Measurements from ENCODE around the gene ITIH4. TPM values are rescaled to one million over a fixed set of nuclear protein-coding genes. Genes with fewer than 3 reads are reported as not detected.

Gene ITIH4
- total RNA-seq, 1 experiment from 2014 or later, result 1.5 TPM

GRCh38 chr3:52834871-52835501, 4.5 kb upstream of the ITIH4 start, which contains the start of gene MUSTN1:
TSS of gene MUSTN1 (minus strand) at chr3:52835019. CDS start at chr3:52834948, 71 bp downstream.
- BruUV-seq (replicated peaks), result no TSS peak
- H3K4me1 ChIP-seq (ENCODE audit: control insufficient read depth, insufficient read depth, low read length), result peaks cover 6% of the 10 kb centered on the region
- in situ Hi-C loops (cut with HindIII; ENCODE audit: low pct_unique_long_range_greater_than_20kb, low sequenced_read_pairs) (no loop called here), intact Hi-C loops (cut with micrococcal nuclease; ENCODE audit: unreplicated experiment) (no loop called here)
- TF ChIP-seq REST (IDR thresholded peaks at IDR 0.05; ENCODE audit: insufficient read depth in 1 of 2, low read depth in 2 of 2, low read length in 1 of 2) (no peak), TCF7L2 (IDR thresholded peaks at IDR 0.05; ENCODE audit: low read depth, low read length) (no peak), SIN3A (IDR thresholded peaks at IDR 0.05; ENCODE audit: borderline replicate concordance, insufficient read depth, low read depth, low read length) (no peak), POLR2AphosphoS5 (IDR thresholded peaks at IDR 0.05; ENCODE audit: low read depth, low read length) (no peak), CTCF (IDR thresholded peaks at IDR 0.05) (no peak)
- no peak within 1 kb of the TSS for H3K27ac ChIP-seq (ENCODE audit: low read length)
- CTCF ChIA-PET, result no interaction called here
- H3K9me3 ChIP-seq (ENCODE audit: control insufficient read depth, insufficient read depth, low read depth, low read length), result no peaks in the 10 kb centered on the region
- no peaks in the 10 kb centered on the region for H3K27me3 ChIP-seq (ENCODE audit: control insufficient read depth, insufficient read depth, low read length)
- POLR2A ChIA-PET, result no interaction called here
- no peaks in the 10 kb centered on the region for H3K36me3 ChIP-seq (ENCODE audit: control insufficient read depth, insufficient read depth, low read length)
- ATAC-seq, result no peak
- H3K4me3 ChIP-seq (ENCODE audit: low read depth in 2 of 2, low read length in 2 of 2), result no peak within 1 kb of the TSS
- no peak for DNase-seq (ENCODE audit: low read depth, low spot score)

- H3K27me3 ChIP-seq (ENCODE audit: control insufficient read depth, insufficient read depth, low read length), result no peaks in the 10 kb centered on the region
- H3K36me3 ChIP-seq (ENCODE audit: control insufficient read depth, insufficient read depth, low read length), result no peaks in the 10 kb centered on the region
- intact Hi-C loops (cut with micrococcal nuclease; ENCODE audit: unreplicated experiment), result no loop called here
- TF ChIP-seq CTCF (IDR thresholded peaks at IDR 0.05) (no peak), REST (IDR thresholded peaks at IDR 0.05; ENCODE audit: insufficient read depth in 1 of 2, low read depth in 2 of 2, low read length in 1 of 2) (no peak), TCF7L2 (IDR thresholded peaks at IDR 0.05; ENCODE audit: low read depth, low read length) (no peak), SIN3A (IDR thresholded peaks at IDR 0.05; ENCODE audit: borderline replicate concordance, insufficient read depth, low read depth, low read length) (no peak), POLR2AphosphoS5 (IDR thresholded peaks at IDR 0.05; ENCODE audit: low read depth, low read length) (no peak)
- no peak for ATAC-seq
- H3K4me3 ChIP-seq (ENCODE audit: low read depth in 2 of 2, low read length in 2 of 2), result no peak overlapping the region
- no peak for DNase-seq (ENCODE audit: low read depth, low spot score)
- H3K9me3 ChIP-seq (ENCODE audit: control insufficient read depth, insufficient read depth, low read depth, low read length), result no peaks in the 10 kb centered on the region
- in situ Hi-C loops (cut with HindIII; ENCODE audit: low pct_unique_long_range_greater_than_20kb, low sequenced_read_pairs), result no loop called here
- POLR2A ChIA-PET, result no interaction called here
- BruUV-seq (replicated peaks), result no TSS peak
- no peak overlapping the region for H3K27ac ChIP-seq (ENCODE audit: low read length)
- H3K4me1 ChIP-seq (ENCODE audit: control insufficient read depth, insufficient read depth, low read length), result peaks cover 6% of the 10 kb centered on the region
- CTCF ChIA-PET, result no interaction called here
These were observed 2.7 kb upstream of the ITIH4 start for GRCh38 chr3:52833202-52833601.
